ENCODE measurements around the gene FURIN. TPM values are rescaled to one million over a fixed set of nuclear protein-coding genes. Genes with fewer than 3 reads are reported as not detected.

Gene FURIN
- total and polyA plus RNA-seq, 9 of the 15 experiments (the other 6 are each of a cell fraction or from before 2014, with no cell fraction given) = 0.92 to 99.9 (median 34.8) TPM

DNA sequence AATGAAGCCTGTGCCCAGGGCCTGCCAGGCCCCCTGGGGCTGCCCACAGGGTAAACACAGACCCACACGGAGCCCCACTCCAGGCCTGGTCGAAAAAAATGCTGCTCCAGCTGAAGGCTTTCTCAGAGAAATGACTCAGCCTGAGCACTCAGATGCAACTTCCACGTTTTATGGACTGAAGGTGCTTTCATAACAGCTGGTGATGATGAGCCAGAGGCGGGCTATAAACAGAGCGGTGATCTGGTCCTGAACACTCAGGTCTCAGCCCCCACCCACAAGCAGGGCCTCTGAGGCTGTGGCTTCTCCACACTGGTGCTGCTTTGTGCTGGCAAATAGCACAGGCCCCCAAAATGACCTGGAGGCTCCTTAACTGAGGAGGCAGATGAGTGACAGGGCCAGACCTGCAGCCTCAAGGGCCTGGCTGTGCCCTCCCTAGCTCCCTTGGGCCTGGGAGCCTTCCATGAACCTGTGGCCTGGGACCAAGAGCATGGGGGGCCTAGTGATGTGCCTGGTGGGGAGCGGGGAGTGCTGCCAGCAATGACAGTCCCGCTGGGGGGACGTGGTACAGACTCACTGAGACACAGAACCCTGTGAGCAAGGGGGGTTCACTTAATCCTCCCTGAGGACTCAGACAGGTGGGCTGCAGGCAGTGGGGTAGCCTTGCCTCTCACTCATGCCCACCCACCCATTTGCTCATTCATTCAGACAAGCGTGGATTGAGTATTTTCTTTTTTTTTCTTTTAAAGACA lies 23.0 kb upstream of the FURIN start (continued):
- TF ChIP-seq, protein P1, sequence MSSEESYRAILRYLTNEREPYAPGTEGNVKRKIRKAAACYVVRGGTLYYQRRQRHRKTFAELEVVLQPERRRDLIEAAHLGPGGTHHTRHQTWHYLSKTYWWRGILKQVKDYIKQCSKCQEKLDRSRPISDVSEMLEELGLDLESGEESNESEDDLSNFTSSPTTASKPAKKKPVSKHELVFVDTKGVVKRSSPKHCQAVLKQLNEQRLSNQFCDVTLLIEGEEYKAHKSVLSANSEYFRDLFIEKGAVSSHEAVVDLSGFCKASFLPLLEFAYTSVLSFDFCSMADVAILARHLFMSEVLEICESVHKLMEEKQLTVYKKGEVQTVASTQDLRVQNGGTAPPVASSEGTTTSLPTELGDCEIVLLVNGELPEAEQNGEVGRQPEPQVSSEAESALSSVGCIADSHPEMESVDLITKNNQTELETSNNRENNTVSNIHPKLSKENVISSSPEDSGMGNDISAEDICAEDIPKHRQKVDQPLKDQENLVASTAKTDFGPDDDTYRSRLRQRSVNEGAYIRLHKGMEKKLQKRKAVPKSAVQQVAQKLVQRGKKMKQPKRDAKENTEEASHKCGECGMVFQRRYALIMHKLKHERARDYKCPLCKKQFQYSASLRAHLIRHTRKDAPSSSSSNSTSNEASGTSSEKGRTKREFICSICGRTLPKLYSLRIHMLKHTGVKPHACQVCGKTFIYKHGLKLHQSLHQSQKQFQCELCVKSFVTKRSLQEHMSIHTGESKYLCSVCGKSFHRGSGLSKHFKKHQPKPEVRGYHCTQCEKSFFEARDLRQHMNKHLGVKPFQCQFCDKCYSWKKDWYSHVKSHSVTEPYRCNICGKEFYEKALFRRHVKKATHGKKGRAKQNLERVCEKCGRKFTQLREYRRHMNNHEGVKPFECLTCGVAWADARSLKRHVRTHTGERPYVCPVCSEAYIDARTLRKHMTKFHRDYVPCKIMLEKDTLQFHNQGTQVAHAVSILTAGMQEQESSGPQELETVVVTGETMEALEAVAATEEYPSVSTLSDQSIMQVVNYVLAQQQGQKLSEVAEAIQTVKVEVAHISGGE (CRISPR knock-in tag; IDR thresholded peaks at IDR 0.05) = no peak
- TF ChIP-seq, protein P2, sequence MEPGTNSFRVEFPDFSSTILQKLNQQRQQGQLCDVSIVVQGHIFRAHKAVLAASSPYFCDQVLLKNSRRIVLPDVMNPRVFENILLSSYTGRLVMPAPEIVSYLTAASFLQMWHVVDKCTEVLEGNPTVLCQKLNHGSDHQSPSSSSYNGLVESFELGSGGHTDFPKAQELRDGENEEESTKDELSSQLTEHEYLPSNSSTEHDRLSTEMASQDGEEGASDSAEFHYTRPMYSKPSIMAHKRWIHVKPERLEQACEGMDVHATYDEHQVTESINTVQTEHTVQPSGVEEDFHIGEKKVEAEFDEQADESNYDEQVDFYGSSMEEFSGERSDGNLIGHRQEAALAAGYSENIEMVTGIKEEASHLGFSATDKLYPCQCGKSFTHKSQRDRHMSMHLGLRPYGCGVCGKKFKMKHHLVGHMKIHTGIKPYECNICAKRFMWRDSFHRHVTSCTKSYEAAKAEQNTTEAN (CRISPR knock-in tag; IDR thresholded peaks at IDR 0.05) = no peak
- TF ChIP-seq ZEB2 (IDR thresholded peaks at IDR 0.05) = peak; percentile 31; the same call in 1 of the 2 replicates
- TF ChIP-seq ARID1B (IDR thresholded peaks at IDR 0.05) = 0 out of 2 replicates have a peak, but pooled peaks have one; percentile 22
- TF ChIP-seq NCOA1 (IDR thresholded peaks at IDR 0.05; ENCODE audit: low read depth) = no peak
- TF ChIP-seq MAFG (tag; conservative IDR thresholded peaks at IDR 0.05) = 0 out of 2 replicates have a peak, but pooled peaks have one; percentile 25
- TF ChIP-seq CCAR2 (IDR thresholded peaks at IDR 0.05; ENCODE audit: low read depth, low read length) = no peak
- TF ChIP-seq, protein P3, sequence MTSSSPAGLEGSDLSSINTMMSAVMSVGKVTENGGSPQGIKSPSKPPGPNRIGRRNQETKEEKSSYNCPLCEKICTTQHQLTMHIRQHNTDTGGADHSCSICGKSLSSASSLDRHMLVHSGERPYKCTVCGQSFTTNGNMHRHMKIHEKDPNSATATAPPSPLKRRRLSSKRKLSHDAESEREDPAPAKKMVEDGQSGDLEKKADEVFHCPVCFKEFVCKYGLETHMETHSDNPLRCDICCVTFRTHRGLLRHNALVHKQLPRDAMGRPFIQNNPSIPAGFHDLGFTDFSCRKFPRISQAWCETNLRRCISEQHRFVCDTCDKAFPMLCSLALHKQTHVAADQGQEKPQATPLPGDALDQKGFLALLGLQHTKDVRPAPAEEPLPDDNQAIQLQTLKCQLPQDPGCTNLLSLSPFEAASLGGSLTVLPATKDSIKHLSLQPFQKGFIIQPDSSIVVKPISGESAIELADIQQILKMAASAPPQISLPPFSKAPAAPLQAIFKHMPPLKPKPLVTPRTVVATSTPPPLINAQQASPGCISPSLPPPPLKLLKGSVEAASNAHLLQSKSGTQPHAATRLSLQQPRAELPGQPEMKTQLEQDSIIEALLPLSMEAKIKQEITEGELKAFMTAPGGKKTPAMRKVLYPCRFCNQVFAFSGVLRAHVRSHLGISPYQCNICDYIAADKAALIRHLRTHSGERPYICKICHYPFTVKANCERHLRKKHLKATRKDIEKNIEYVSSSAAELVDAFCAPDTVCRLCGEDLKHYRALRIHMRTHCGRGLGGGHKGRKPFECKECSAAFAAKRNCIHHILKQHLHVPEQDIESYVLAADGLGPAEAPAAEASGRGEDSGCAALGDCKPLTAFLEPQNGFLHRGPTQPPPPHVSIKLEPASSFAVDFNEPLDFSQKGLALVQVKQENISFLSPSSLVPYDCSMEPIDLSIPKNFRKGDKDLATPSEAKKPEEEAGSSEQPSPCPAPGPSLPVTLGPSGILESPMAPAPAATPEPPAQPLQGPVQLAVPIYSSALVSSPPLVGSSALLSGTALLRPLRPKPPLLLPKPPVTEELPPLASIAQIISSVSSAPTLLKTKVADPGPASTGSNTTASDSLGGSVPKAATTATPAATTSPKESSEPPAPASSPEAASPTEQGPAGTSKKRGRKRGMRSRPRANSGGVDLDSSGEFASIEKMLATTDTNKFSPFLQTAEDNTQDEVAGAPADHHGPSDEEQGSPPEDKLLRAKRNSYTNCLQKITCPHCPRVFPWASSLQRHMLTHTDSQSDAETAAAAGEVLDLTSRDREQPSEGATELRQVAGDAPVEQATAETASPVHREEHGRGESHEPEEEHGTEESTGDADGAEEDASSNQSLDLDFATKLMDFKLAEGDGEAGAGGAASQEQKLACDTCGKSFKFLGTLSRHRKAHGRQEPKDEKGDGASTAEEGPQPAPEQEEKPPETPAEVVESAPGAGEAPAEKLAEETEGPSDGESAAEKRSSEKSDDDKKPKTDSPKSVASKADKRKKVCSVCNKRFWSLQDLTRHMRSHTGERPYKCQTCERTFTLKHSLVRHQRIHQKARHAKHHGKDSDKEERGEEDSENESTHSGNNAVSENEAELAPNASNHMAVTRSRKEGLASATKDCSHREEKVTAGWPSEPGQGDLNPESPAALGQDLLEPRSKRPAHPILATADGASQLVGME (CRISPR knock-in tag; IDR thresholded peaks at IDR 0.05) = no peak
- TF ChIP-seq, protein P4, sequence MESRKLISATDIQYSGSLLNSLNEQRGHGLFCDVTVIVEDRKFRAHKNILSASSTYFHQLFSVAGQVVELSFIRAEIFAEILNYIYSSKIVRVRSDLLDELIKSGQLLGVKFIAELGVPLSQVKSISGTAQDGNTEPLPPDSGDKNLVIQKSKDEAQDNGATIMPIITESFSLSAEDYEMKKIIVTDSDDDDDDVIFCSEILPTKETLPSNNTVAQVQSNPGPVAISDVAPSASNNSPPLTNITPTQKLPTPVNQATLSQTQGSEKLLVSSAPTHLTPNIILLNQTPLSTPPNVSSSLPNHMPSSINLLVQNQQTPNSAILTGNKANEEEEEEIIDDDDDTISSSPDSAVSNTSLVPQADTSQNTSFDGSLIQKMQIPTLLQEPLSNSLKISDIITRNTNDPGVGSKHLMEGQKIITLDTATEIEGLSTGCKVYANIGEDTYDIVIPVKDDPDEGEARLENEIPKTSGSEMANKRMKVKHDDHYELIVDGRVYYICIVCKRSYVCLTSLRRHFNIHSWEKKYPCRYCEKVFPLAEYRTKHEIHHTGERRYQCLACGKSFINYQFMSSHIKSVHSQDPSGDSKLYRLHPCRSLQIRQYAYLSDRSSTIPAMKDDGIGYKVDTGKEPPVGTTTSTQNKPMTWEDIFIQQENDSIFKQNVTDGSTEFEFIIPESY (CRISPR knock-in tag; IDR thresholded peaks at IDR 0.05) = 0 out of 2 replicates have a peak, but pooled peaks have one; percentile 28
- TF ChIP-seq, protein P5, sequence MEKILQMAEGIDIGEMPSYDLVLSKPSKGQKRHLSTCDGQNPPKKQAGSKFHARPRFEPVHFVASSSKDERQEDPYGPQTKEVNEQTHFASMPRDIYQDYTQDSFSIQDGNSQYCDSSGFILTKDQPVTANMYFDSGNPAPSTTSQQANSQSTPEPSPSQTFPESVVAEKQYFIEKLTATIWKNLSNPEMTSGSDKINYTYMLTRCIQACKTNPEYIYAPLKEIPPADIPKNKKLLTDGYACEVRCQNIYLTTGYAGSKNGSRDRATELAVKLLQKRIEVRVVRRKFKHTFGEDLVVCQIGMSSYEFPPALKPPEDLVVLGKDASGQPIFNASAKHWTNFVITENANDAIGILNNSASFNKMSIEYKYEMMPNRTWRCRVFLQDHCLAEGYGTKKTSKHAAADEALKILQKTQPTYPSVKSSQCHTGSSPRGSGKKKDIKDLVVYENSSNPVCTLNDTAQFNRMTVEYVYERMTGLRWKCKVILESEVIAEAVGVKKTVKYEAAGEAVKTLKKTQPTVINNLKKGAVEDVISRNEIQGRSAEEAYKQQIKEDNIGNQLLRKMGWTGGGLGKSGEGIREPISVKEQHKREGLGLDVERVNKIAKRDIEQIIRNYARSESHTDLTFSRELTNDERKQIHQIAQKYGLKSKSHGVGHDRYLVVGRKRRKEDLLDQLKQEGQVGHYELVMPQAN (IDR thresholded peaks at IDR 0.05; ENCODE audit: borderline replicate concordance) = no peak
- no peak for TF ChIP-seq ZNF644 (tag; IDR thresholded peaks at IDR 0.05; ENCODE audit: low read depth)

Measured in K562 (cell line).